HG02610 (cell line): Measurements from ENCODE around the gene ABLIM2.

Experiments
- ATAC-seq: cut with Tn5 transposase; IDR thresholded peaks from one replicate; pipeline ENCODE4 v1.9.1; 2021; ENCODE audit warnings: mild to moderate bottlenecking, moderate library complexity; ENCODE audit not compliant: unreplicated experiment

Gene ABLIM2

DNA sequence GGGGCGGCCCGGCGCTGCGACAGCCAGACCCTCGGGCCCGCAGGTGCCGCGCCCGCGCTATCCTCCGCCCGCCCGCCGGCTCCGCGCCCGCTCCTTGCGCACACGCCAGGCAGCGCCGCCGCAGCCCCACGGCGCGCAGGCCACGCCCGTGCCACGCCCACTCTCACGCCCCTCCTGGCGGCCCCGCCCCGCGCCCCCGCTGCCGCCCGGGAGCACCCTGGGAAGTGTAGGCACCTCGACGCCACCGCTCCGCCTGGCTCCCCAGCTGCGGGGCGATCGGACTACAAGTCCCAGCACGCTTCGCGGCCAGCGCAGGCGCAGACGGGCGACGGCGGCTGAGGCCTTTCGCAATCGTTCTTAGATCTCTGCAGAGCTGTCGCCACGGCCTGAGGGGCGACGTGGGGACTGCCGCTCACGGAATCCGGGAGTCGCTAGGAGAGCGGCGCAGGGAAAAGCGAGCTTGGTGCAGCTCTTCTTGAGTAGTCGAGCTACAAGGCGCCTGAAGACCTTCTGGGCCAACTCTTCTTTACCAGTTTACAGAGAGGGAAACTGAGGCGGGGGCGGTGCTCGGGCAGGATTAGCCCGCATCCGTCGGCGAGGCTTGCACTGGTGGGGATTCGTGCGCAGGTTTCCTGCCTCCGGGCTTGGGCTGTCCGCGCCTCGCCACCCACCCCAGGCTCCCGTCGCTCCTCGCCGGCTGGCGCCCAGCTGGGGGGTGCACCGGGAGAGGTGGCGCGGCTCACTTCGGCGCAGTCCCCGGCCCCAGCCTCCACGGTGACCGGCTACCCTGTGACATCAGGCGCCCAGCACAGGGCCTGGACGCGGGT lies at the start of gene ABLIM2:
TSS of gene ABLIM2 (minus strand) at position 104 of the 827 bp plus-strand sequence. CDS start 124 bp downstream, outside the sequence.
- ATAC-seq, result peak; percentile 96

DNA sequence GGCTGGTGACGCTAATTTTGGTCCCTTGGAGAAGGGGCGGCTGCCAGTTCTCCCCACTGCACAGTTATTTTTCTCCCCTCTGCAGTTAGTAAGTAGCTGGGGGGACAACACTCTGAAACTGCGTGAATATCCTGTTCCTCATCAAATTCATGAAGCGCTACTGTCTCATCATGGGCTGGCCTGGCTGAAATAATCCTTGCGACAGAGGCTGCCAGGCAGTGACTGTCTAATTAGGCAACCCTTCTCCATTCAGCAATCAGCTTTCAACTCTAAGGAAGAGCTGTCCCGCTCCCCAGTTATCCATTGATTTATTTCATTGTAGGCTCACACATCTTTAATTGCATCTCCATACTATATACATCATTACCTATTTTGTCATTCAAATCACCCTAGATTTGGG lies 48.7 kb upstream of the ABLIM2 start:
- no peak for ATAC-seq

DNA sequence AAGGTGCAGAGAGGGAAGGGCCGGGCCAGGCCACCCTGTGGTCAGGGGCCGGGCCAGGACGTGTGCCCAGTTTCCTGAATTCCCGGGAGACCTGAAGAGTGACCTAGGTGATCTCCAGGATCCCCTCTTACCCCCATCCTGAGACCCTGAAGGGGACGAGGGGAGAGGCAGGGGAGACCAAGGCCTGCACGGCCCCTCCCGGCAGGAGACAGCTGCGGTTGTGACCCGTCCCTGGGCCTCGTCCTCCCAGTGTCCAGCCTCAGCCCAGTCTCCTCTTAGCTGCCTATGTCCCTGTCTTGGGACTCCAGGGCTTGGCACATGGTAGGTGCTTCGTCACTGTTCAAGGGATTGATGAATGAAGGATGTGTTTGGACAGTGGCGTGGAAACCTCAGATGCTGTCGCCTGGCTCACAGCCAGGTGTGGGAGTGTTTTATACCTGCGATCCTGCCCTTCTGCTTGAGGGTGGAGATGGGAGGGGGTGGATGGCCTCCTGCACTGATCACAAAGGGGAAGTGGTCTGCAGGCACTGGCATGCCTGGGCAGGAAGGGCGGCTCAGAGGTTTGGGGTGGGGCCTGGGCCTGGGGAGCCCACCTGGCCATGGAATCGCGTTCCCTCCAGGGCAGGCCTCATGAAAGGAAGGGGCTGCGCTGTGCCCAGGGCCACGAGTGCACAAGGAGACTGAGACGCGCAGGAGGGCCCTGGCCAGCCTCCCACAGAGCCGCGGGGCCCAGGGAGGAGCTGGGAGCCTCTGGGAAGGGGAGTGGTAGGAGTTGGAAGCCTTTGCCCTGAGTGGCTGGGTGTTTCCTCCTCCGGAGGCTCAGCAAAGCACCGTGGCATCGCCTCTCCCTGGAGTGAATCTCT lies 47.4 kb upstream of the ABLIM2 start:
- ATAC-seq, result peak; percentile 27

DNA sequence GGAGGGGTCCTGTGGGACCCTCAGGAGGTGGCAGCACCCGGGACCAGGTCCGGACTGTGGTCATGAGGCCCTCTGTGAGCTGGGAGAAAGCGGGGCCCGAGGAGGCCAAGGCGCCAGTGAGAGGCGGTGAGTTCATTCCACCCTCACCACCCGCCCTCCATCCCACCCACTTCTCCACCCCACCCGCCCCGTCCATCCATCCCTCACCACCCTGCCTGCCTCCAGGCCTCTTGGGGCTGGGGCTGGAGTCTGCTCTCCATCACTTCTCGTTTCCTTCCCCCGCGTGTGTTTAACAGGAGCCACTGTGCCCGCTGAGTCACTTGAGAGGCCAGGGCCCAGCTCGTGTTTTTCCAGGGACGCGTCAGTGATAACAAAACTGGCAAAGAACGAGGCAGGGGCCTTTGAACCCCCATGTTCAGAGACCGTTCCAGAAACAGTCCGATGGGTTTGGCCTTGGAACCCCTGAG lies 46.7 kb upstream of the ABLIM2 start:
- no peak for ATAC-seq

DNA sequence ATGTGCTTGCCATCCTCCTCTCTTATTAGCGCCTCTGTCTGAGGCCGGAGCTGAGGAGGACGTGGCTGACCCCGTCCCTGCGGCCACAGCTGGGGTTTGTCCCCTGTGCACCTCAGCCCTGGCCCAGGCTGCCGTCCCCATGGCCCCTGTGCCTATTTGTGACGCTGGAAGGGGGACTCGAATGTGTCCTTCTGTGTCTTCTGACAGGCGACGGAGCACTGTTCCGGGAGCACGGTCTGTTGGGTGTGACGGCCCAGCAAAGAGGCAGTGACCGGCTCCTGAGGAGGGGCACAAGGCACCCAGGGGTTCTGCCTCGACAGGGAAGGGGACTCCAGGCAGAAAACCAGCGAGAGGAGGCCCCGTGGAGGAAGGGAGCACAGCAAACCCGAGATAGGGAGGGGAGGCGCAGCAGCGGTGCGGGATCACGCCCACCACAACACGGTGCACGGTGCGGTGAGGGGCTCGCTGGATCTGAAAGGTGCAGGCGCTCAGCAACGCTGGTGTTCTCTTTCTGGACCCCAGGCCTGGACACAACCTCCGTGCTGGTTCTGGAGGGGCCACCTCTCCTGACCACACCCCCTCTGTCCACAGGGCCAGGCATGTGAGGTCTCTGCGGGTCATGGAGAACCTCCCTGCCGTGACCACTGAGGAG lies 46.1 kb upstream of the ABLIM2 start:
- no peak for ATAC-seq

DNA sequence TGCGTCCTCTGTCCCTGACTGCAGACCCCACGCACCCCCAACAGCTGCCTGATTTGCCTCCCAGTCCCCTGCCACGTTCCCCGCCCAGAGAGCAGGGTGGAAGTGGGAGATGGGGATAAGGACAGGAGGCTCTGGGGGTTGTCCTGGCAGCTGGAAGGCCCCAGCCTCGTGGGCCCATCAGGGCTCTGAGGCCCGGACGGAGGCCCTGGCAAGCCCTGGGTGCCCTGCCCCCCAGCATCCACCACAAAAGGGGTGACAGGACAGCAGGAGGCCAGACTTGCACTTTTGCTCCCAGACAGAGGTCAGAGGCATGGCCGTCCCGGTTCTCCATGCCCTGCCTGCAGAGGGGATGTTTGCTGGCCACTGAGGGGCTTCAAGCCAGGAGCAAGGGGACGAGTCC lies 45.2 kb upstream of the ABLIM2 start:
- ATAC-seq, result no peak

DNA sequence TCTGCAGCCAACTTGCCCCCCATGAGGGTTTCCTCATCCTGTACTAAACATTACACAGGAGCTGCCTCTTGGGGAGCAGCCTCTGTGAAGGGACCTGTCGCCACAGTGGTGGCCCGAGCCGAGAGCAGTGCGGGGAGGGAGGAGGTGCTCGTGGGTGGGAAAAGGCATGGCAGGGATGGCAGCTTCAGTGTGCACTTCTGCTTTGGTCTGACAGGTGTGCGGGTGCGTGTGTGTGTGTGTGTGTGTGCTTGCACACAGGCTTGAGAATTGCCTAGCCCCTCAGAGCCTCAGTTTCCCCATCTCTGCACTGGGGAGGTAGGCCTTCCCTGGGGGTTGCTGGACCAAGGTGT lies 44.4 kb upstream of the ABLIM2 start:
- no peak for ATAC-seq

DNA sequence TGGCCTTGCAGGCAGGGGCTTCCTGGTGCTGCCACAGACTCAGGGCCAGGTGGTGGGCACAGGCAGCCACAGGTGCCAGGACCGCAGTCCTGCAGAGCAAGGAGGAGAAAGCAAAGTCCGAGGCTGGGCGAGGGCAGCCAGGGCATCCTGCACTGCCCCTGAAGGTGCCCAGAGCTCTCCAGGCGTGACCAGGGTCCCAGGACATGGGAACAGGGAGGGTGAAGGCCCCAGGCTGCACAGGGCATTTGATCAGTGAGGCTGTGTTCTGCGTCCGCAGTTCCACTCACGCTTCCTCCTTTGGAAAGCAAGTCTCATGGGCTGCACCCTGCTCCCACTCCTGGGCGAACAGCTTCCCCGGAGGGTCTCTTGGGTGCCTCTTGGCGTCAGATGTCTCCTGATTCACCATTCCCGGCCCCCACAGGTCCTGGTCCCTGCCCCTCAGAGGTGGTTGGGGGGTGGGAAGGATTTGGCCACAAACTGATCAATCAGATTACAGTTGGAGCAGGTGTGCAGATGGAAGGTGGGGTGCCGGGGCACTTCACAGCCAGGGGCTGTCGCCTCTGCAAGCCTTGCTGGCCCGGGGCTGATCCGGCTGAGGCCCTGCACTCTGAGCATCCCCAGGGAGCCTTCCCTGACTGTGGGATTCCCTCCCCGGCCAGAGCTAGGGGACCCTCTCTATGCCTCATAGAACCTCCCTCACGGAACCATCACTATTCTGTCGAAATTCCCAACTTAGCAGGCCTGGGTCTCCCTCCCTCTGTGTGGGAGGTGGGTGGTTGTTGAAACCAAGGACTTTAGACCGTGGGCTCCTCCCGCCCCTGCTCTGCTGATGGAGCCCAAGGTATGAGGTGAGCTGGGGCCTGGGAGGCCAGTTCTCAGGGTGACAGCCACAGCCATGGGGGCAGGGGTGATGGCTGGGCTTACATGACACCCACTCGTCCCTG lies 43.8 kb upstream of the ABLIM2 start:
- ATAC-seq, result no peak

DNA sequence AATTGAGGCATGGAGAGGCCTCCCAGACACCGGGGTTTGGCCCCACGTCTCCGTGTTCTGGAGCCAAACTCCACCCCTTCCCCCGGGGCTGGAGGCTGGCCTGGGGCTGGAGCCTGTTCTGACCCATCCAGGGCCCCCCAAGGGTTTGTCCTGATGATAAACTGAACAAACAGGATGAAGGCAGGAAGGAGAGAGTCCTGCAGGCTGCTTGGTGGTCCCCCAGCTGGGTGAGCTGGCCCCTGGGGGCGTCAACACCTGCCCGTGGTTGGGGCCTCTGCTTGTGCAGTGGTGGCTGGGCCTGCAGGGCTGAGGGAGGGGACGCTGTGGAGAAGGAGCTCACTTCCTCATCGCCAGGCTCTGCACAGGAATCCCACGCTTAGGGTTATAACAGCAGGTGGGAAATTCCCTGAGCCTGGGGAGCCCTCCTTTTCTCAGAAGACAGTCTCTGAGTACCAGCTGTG lies 42.7 kb upstream of the ABLIM2 start:
- ATAC-seq, result peak; percentile 29

DNA sequence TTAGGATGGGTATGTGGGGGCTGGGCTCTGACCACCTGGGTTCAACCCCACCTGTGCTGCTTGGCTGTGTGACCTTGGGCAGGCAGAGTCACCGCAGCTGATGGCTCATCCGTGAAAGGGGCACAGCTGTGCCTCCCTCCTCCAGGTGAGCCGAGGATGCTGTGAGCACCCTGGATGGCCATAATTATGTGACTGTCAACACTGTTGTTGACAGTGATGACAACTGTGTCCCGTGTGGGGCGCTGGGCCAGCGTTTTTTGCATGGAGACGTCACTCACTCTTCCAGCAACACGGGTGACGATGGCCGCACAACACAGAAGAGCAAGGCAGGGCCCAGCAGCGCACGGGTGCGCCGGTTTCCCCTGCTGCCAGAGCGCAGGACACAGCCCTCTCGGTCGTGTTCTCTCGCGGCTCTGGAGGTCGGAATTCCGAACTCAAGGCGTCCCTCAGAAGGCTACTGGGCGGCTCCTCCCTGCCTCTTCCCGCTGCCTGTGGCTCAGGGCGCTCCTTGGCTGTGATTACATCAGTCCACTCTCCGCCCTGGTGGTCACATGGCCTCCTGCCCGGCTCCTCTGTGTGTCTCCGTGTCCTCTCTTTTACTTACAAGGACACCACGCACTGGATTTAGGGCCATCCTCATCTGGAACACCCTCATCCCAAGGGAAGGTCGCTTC lies 41.8 kb upstream of the ABLIM2 start:
- no peak for ATAC-seq

DNA sequence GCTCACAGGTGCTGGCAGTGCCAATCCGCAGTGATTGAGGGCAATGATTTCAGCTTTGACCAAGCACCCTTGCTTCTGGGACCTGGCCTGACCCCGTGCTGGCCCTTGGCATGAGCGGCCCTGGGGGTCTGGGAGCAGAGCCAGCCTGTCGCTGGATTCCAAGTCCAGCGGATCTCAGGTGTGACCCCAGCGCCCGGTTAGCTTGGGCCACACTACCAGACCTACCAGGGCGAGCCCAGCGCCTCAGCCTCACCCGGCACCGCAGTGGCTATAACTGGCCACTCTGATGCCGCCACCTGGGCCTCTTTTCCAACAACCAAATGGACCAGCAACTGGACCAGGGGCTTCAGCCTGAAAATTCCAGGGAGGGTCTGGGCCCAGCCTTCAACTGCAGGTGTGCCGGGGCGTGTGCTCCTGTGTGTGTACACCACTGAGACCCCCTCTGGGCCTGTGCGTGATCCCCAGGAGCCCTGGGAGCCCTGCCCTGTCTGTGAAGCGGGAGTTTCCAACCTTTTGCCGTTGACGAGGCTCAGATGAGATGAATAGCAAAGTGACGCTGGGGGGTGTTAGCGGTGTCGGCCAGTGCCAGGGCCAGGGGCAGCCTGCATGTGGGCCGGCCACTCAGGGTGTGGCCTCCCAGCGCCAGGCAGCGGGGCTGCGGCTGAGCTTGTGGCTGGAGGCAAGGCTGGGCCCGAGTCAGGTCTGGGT lies 41.1 kb upstream of the ABLIM2 start:
- no peak for ATAC-seq

DNA sequence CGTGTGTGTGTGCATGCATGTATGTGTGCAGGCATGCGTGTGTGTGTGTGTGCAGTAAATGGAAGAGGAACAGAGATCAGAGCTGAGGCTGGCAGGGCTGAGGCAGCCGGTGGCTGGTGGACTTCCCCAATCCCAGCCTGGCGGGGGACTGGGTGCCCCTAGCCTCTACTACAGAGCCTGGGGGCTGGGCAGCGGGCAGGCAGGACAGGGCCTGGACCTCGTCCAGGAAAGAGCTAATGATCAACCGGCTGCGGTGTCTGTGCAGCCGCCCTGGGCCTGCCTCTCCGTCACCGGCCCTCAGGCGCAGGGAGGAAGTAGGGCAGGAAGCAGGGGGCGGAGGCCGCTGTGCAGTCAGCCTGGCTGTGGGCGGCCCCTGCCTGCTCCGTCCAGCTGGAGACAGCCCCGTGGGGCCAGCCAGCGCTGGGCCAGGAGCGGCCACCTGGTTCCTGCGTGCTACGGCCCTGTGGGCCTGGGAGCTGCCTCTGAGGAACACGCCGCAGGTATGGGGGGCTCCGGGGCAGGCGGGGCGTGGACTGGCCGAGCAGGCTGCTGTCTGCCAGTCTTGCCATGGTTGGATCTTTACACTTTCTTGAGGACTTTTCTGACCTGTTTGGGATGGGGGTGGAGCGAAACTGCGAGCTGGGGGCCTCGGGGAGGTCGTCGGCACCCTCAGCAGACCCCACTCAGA lies 40.4 kb upstream of the ABLIM2 start, which contains the start of gene SH3TC1:
TSS of gene SH3TC1 (plus strand) at position 385 of the 688 bp plus-strand sequence. CDS start 5,905 bp downstream, outside the sequence.
- peak; percentile 82 for ATAC-seq

DNA sequence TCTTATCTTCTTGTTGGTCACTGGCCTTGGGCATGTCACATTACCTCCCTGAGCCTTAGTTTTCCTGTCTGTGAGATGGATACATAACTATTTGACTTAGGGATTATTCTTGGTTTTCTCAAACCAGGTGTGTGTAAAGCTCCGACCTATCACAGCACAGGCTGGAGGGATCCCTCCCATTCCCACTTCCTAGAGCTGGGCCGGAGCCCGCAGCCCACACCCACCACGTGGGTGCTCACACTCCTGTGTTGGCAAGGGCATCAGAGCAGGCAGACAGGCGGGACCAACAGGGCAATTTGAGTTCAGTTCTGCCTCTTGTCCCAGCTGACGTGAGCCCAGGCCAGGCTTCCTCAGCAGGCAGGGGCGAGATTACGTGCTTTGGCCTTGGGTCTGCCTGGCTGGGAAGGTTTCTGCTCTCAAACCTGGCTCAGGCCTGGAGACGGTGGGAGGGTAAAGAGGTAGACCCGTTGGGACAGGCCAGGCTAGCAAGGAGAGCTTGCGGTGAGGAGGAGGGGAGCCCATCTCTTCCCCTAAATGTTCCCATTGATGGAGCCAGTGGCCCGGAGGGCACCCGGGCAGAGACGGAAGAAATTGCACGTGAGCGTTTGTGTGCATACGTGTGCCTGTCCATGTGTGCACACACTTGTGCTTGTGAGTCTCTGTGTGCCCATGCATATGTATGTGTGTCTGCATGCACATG lies 39.7 kb upstream of the ABLIM2 start:
- ATAC-seq, result peak; percentile 2

DNA sequence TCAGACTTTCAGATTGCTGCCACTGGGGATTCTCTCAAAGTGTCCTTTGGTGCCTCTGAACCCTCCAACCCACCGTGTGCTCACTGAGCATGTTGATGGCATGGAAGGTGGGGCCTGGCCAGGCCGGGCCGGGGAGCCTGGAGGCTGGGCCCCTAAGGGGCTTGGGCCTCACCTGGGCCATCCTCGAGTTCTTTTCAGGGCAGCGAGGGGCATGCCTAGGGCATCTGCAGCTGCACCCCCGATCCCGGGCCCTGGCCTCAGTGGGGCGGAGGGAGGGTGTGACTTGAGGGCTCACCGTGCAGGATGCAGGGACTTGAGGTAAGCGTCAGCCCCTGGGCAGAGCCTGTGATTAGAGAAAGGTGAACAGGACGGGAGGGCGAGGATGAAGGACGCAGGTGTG lies 38.9 kb upstream of the ABLIM2 start:
- ATAC-seq, result no peak

DNA sequence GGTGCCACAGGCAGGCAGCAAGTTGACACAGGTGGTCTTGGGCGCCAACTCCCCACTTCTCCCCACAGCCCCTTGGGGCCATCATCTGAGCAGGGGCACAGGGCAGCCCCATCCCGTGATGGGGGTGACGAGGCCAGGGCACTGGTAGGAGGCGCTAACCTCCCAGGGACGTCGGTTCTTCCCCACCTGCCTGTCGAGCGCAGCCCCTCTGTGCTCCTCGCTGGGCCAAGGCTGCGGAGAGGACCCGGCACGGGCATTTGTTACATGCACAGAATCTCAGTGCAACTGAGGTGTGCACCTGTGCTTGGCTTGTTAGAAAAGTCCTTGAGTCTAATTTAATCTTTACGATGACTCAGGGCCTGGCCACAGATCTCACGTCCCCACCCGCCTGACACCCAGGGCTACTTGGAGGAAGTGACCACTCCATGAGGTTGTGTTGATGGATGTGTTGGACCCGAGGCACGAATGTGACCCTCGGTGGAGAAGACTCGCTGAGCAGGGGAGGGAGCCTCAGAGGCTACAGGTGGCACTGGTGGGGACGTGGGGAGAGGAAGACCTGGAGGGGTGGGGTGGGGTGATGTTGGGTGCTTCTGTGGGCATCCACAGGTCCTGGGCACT lies 37.3 kb upstream of the ABLIM2 start:
- no peak for ATAC-seq

DNA sequence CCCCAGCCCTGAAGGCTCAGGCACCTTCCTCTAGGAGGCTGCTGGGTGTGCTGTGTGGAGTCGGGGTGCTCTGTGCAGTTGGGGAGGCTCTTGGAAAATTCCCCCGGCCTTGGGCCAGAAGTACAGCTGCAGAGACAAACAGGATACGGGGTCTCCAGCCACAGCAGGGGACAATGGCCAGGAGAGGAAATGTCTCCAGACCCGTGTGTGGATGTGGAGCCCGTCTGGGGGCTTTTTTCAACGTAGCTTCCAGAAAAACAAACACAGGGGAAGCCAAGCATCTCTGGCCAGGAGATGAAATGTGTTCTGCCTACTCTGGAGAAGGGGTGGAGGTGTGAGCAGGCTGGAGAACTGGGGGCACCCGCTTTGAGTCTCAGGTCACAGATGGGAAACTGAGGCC lies 36.8 kb upstream of the ABLIM2 start:
- no peak for ATAC-seq
